ENCODE results near the gene DDX20. TPM values are rescaled to one million over a fixed set of nuclear protein-coding genes. Genes with fewer than 3 reads are reported as not detected.

Gene DDX20
- polyA plus RNA-seq, 1 of the 3 experiments (the other 2 are of a cell fraction): 3.8 TPM

- Histone ChIP-seq H3K27me3 (ENCODE audit: insufficient read depth) (no peaks in the 10 kb centered on the region), H3K9me2 (no peaks in the 10 kb centered on the region), H3K9me3 (no peaks in the 10 kb centered on the region), H3K36me3 (replicated peaks in 1 of 2; ENCODE audit: control insufficient read depth in 1 of 2, insufficient read depth in 2 of 2, low read length in 1 of 2) (no peaks in the 10 kb centered on the region), H3K4me2 (no peak overlapping the region), H3K4me1 (ENCODE audit: control insufficient read depth in 1 of 2, insufficient read depth in 2 of 2, low read depth in 1 of 2, low read length in 1 of 2) (peaks cover 8 to 15% of the 10 kb centered on the region in 2 experiments; a peak in 3 of 4 replicates), H3K27ac (ENCODE audit: low read depth in 2 of 2, low read length in 1 of 2) (no peak overlapping the region), H3K9ac (no peak overlapping the region), H4K20me1 (ENCODE audit: insufficient read depth) (no peaks in the 10 kb centered on the region), H3K4me3 (ENCODE audit: low read depth in 2 of 2, low read length in 1 of 2) (no peak overlapping the region), H3F3A (replicated peaks; ENCODE audit: insufficient read depth) (peaks cover under 1% of the 10 kb centered on the region), H3K79me2 (ENCODE audit: insufficient read depth) (no peaks in the 10 kb centered on the region), H2AFZ (ENCODE audit: low read depth) (no peak overlapping the region)
- CTCF ChIA-PET: interaction anchor here (1.0 to 1.8 kb wide), 2 partner anchors 13 to 20 kb away, joined by 4 to 9 read pairs; no protein-coding TSS in a partner anchor
- DNase-seq: no peak
- TF ChIP-seq SIN3A (IDR thresholded peaks at IDR 0.05; ENCODE audit: borderline replicate concordance, low read depth, low read length) (no peak), MEF2A (IDR thresholded peaks at IDR 0.05; ENCODE audit: borderline replicate concordance, low read depth) (no peak), RCOR1 (IDR thresholded peaks at IDR 0.05; ENCODE audit: low read length) (no peak), CHD2 (IDR thresholded peaks at IDR 0.05; ENCODE audit: low read length, partially characterized antibody) (no peak), FOXM1 (IDR thresholded peaks at IDR 0.05; ENCODE audit: low read depth) (no peak), NFIC (IDR thresholded peaks at IDR 0.05; ENCODE audit: borderline replicate concordance) (no peak)
- POLR2A ChIA-PET: no interaction called here
- 97% methylated on average over 3 of the region's 3 CpGs for WGBS (ENCODE audit: low lambda C conversion rate)
Measured at GRCh38 chr1:111734426-111734825, 21.3 kb upstream of the DDX20 start.

- WGBS (ENCODE audit: low lambda C conversion rate): 86% methylated on average over 3 of the region's 3 CpGs
- ChIA-PET CTCF (interaction anchor here (1.0 to 1.8 kb wide), 3 partner anchors 13 to 635 kb away, joined by 3 to 9 read pairs (median 4); no protein-coding TSS in a partner anchor), POLR2A (no interaction called here)
- H3K9me2 ChIP-seq: no peaks in the 10 kb centered on the region
- no peaks in the 10 kb centered on the region for H3K27me3 ChIP-seq (ENCODE audit: insufficient read depth)
- no peak overlapping the region for H3K9ac ChIP-seq
- TF ChIP-seq GABPA (IDR thresholded peaks at IDR 0.05; ENCODE audit: low read depth) (no peak), ELF1 (IDR thresholded peaks at IDR 0.05) (no peak), NFIC (IDR thresholded peaks at IDR 0.05; ENCODE audit: borderline replicate concordance) (no peak), TCF12 (IDR thresholded peaks at IDR 0.05) (no peak), RCOR1 (IDR thresholded peaks at IDR 0.05; ENCODE audit: low read length) (no peak), IRF3 (IDR thresholded peaks at IDR 0.05; ENCODE audit: low read depth, low read length) (no peak), YY1 (IDR thresholded peaks at IDR 0.05; ENCODE audit: low read depth) (no peak), RFX5 (IDR thresholded peaks at IDR 0.05; ENCODE audit: low read length) (no peak), EZH2phosphoT487 (IDR thresholded peaks at IDR 0.05; ENCODE audit: borderline replicate concordance, low read depth) (no peak), USF2 (IDR thresholded peaks at IDR 0.05; ENCODE audit: borderline replicate concordance, low read depth, low read length) (no peak), EP300 (IDR thresholded peaks at IDR 0.05; ENCODE audit: borderline replicate concordance in 1 of 2, low read depth in 1 of 2, low read length in 1 of 2) (no peak), MEF2A (IDR thresholded peaks at IDR 0.05; ENCODE audit: borderline replicate concordance, low read depth) (no peak)
- H3K36me3 ChIP-seq (replicated peaks in 1 of 2; ENCODE audit: control insufficient read depth in 1 of 2, insufficient read depth in 2 of 2, low read length in 1 of 2): no peaks in the 10 kb centered on the region
- no peak for DNase-seq
- H3K9me3 ChIP-seq: no peaks in the 10 kb centered on the region
- no peaks in the 10 kb centered on the region for H3K79me2 ChIP-seq (ENCODE audit: insufficient read depth)
- H3K4me1 ChIP-seq (ENCODE audit: control insufficient read depth in 1 of 2, insufficient read depth in 2 of 2, low read depth in 1 of 2, low read length in 1 of 2): peaks cover 8 to 15% of the 10 kb centered on the region in 2 experiments; a peak in 3 of 4 replicates
- H2AFZ ChIP-seq (ENCODE audit: low read depth): no peak overlapping the region
- no peak overlapping the region for H3K4me3 ChIP-seq (ENCODE audit: low read depth in 2 of 2, low read length in 1 of 2)
- no peak overlapping the region for H3K27ac ChIP-seq (ENCODE audit: low read depth in 2 of 2, low read length in 1 of 2)
- no peaks in the 10 kb centered on the region for H4K20me1 ChIP-seq (ENCODE audit: insufficient read depth)
- peaks cover 5% of the 10 kb centered on the region for H3F3A ChIP-seq (replicated peaks; ENCODE audit: insufficient read depth)
- no peak overlapping the region for H3K4me2 ChIP-seq
Measured at GRCh38 chr1:111734856-111735255, 20.8 kb upstream of the DDX20 start.

All from SK-N-SH (cell line).